Glomerular visceral epithelial cell (primary cell): Measurements from ENCODE around the gene TMEM38B.
"Not testable (repeated sequence)": the region's sequence is repeated elsewhere in the genome, so short reads cannot be mapped to it uniquely, and the experiment has no call there.

Source experiments
- DNase-seq: peaks from one replicate; pipeline ENCODE4 v3.0.0-alpha.2; 2016; ENCODE audit errors: extremely low spot score

Gene TMEM38B

GRCh38 chr9:105681724-105682123, 12.6 kb upstream of the TMEM38B start:
- no peak for DNase-seq

- DNase-seq = no peak
Measured at GRCh38 chr9:105683688-105684275, 10.6 kb upstream of the TMEM38B start.

- DNase-seq = no peak
Measured at GRCh38 chr9:105686936-105687335, 7.4 kb upstream of the TMEM38B start.

GRCh38 chr9:105690742-105691141, 3.6 kb upstream of the TMEM38B start:
- DNase-seq = no peak

GRCh38 chr9:105693435-105694189, 729 bp upstream of the TMEM38B start:
- DNase-seq = no peak

- peak; percentile 60 for DNase-seq
Measured at GRCh38 chr9:105694848-105695581, 674 bp downstream of the TMEM38B start.

GRCh38 chr9:105696219-105696793, 2.0 kb downstream of the TMEM38B start:
- no peak for DNase-seq

GRCh38 chr9:105697871-105698270, 3.5 kb downstream of the TMEM38B start:
- no peak for DNase-seq

GRCh38 chr9:105698348-105698870, 4.1 kb downstream of the TMEM38B start:
- DNase-seq = no peak

GRCh38 chr9:105700668-105701067, 6.3 kb downstream of the TMEM38B start:
- DNase-seq = no peak

GRCh38 chr9:105701145-105701544, 6.8 kb downstream of the TMEM38B start:
- DNase-seq = no peak

GRCh38 chr9:105702207-105702606, 7.9 kb downstream of the TMEM38B start:
- no peak for DNase-seq

- DNase-seq = not testable (repeated sequence)
Measured at GRCh38 chr9:105703638-105704037, 9.3 kb downstream of the TMEM38B start.

- DNase-seq = no peak
Measured at GRCh38 chr9:105706156-105706555, 11.8 kb downstream of the TMEM38B start.

GRCh38 chr9:105708405-105708804, 14.1 kb downstream of the TMEM38B start:
- no peak for DNase-seq

- DNase-seq = no peak
Measured at GRCh38 chr9:105710638-105711037, 16.3 kb downstream of the TMEM38B start.

- no peak for DNase-seq
Measured at GRCh38 chr9:105711867-105712266, 17.5 kb downstream of the TMEM38B start.

GRCh38 chr9:105712297-105712696, 18.0 kb downstream of the TMEM38B start:
- no peak for DNase-seq

GRCh38 chr9:105712773-105713172, 18.4 kb downstream of the TMEM38B start:
- no peak for DNase-seq

- DNase-seq = no peak
Measured at GRCh38 chr9:105713260-105714019, 19.1 kb downstream of the TMEM38B start.

- DNase-seq = no peak
Measured at GRCh38 chr9:105714020-105714331, 19.6 kb downstream of the TMEM38B start.

GRCh38 chr9:105716146-105716545, 21.8 kb downstream of the TMEM38B start:
- DNase-seq = no peak
